ENCODE measurements around the gene TP53AIP1. TPM values are rescaled to one million over a fixed set of nuclear protein-coding genes. Genes with fewer than 3 reads are reported as not detected.

Gene TP53AIP1
- polyA plus RNA-seq, 2 of the 4 experiments (the other 2 are of a cell fraction) = 0.03 to 0.08 TPM

DNA sequence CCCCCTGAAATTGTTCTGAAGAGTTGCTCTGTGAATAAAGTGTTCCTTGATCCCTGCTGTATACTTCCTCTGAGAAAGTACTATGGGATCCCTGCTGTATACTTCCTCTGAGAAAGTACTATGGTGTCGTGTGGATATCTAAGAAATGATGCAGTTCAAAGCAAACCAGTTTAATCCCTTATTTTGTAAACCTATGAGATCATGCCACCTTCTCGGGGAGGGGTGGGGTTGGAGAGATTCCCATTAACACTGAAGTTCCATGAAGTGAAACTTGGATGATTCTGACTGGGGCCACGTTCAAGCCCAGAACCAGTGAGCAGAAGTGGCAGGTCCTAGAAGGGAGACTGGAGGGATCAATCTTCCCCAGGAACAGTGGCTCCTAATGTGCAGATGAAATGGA, 13.0 kb upstream of the TP53AIP1 start:
- Histone ChIP-seq H3K4me3 (no peak overlapping the region), H3K4me1 (no peaks in the 10 kb centered on the region), H3K4me2 (no peak overlapping the region), H3K27ac (no peak overlapping the region), H3K9me3 (no peaks in the 10 kb centered on the region)
- ATAC-seq (no peak), DNase-seq (ENCODE audit: low read depth in 1 of 2, low spot score in 1 of 2) (no peak), FAIRE-seq (no peak)
- no peak for TF ChIP-seq FOXS1 (CRISPR knock-in tag; IDR thresholded peaks at IDR 0.05)
- no peak for TF ChIP-seq SREBF2 (IDR thresholded peaks at IDR 0.05)
- no peak for TF ChIP-seq NPAS2 (CRISPR knock-in tag; IDR thresholded peaks at IDR 0.05; ENCODE audit: borderline replicate concordance)
- no peak for TF ChIP-seq KDM5A (IDR thresholded peaks at IDR 0.05)
- TF ChIP-seq RAD21 (conservative IDR thresholded peaks at IDR 0.05 in 1 of 2, IDR thresholded peaks at IDR 0.05 in 1 of 2) = no peak
- TF ChIP-seq EHF (CRISPR knock-in tag; IDR thresholded peaks at IDR 0.05) = no peak
- TF ChIP-seq E2F6 (IDR thresholded peaks at IDR 0.05; ENCODE audit: borderline replicate concordance, low read depth) = no peak
- no peak for TF ChIP-seq NR3C1 (IDR thresholded peaks at IDR 0.05)
- no peak for TF ChIP-seq BHLHE40 (IDR thresholded peaks at IDR 0.05; ENCODE audit: low read depth, low read length)
- ChIA-PET POLR2A (no interaction called here), CTCF (interaction anchor here (0.7 to 6.0 kb wide), 16 partner anchors 7 to 376 kb away, joined by 3 to 123 read pairs (median 6); partner anchors contain the start of genes KCNJ1 and TP53AIP1)
- 41% methylated on average over 3 of the region's 3 CpGs for WGBS (ENCODE audit: missing lambda C conversion rate)

DNA sequence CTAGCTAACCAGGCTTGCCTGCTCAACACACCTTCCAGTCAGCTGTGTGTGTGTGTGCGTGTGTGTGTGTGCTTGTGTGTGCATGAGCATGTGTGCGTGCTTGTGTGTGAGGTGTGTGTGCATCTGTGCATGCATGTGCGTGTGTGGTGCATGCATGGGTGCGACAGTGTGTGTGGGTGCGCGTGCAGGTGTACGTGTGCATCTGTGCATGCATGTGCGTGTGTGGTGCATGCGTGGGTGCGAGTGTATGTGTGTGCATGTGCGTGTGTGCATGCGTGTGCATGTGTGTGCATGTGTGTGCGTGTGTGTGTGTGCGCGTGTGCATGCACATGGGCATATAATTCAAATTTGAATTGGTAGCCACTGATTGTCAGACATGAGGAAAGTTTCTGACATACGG, 10.5 kb upstream of the TP53AIP1 start:
- H3K27ac ChIP-seq = no peak overlapping the region
- ATAC-seq (no peak), FAIRE-seq (no peak), DNase-seq (ENCODE audit: low read depth in 1 of 2, low spot score in 1 of 2) (no peak)
- CTCF ChIA-PET = interaction anchor here (1.3 kb wide), 1 partner anchor 67 kb away, joined by 3 read pairs; no protein-coding TSS in a partner anchor
- no peak overlapping the region for H3K4me3 ChIP-seq
- no peaks in the 10 kb centered on the region for H3K9me3 ChIP-seq
- POLR2A ChIA-PET = no interaction called here
- TF ChIP-seq PHF8 (IDR thresholded peaks at IDR 0.05; ENCODE audit: borderline replicate concordance, low read depth) (no peak), MYC (IDR thresholded peaks at IDR 0.05; ENCODE audit: borderline replicate concordance, low read length) (no peak), ZSCAN20 (CRISPR knock-in tag; IDR thresholded peaks at IDR 0.05) (no peak), FOXS1 (CRISPR knock-in tag; IDR thresholded peaks at IDR 0.05) (no peak), E2F6 (IDR thresholded peaks at IDR 0.05; ENCODE audit: borderline replicate concordance, low read depth) (no peak)
- no peak overlapping the region for H3K4me2 ChIP-seq
- 83% methylated on average over 11 of the region's 16 CpGs for WGBS (ENCODE audit: missing lambda C conversion rate)
- no peaks in the 10 kb centered on the region for H3K4me1 ChIP-seq

DNA sequence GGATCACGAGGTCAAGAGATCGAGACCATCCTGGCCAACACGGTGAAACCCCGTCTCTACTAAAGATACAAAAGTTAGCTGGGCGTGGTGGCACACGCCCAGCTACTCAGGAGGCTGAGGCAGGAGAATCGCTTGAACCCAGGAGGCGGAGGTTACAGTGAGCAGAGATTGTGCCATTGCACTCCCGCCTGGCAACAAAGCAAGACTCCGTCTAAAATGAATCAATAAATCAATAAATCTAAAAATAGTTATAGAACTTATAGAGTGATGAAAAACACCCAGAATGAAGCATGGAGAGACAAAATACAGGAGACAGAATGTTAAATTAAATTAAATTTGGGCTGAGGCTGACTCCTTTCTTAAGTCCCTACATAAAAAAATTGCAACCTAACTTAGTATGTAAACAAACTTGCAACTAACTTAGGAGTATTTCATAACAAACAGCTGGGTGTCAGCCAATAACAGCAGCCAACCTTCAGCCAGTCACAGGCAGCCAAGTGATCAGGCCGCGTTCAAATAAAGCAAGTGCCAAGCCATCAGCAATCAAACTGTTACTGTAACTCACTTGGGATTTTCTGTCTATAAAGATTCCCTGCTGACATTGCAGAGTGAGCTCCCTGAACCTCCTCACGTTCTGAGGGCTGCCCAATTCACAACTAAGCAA, 7.3 kb upstream of the TP53AIP1 start:
- POLR2A ChIA-PET = no interaction called here
- ATAC-seq (no peak), DNase-seq (ENCODE audit: low read depth in 1 of 2, low spot score in 1 of 2) (no peak), FAIRE-seq (no peak)
- H3K4me3 ChIP-seq = no peak overlapping the region
- CTCF ChIA-PET = interaction anchor here (1.5 to 3.1 kb wide), 2 partner anchors 65 to 792 kb away, joined by 3 to 26 read pairs; no protein-coding TSS in a partner anchor
- no peak overlapping the region for H3K27ac ChIP-seq
- H3K4me2 ChIP-seq = no peak overlapping the region
- TF ChIP-seq FOSL2 (IDR thresholded peaks at IDR 0.05) (no peak), FOSL2 (CRISPR knock-in tag; IDR thresholded peaks at IDR 0.05) (no peak), SMC3 (IDR thresholded peaks at IDR 0.05) (no peak), EHMT2 (IDR thresholded peaks at IDR 0.05; ENCODE audit: low read depth) (no peak), FOSB (CRISPR knock-in tag; IDR thresholded peaks at IDR 0.05) (no peak), POLR2A (IDR thresholded peaks at IDR 0.05; ENCODE audit: low read length) (no peak), CEBPB (IDR thresholded peaks at IDR 0.05) (no peak), MYC (IDR thresholded peaks at IDR 0.05; ENCODE audit: borderline replicate concordance, low read length) (no peak), NFE2L2 (conservative IDR thresholded peaks at IDR 0.05; ENCODE audit: low read length) (no peak)
- no peaks in the 10 kb centered on the region for H3K4me1 ChIP-seq
- H3K9me3 ChIP-seq = no peaks in the 10 kb centered on the region
- WGBS (ENCODE audit: missing lambda C conversion rate) = 69% methylated on average over 13 of the region's 13 CpGs

DNA sequence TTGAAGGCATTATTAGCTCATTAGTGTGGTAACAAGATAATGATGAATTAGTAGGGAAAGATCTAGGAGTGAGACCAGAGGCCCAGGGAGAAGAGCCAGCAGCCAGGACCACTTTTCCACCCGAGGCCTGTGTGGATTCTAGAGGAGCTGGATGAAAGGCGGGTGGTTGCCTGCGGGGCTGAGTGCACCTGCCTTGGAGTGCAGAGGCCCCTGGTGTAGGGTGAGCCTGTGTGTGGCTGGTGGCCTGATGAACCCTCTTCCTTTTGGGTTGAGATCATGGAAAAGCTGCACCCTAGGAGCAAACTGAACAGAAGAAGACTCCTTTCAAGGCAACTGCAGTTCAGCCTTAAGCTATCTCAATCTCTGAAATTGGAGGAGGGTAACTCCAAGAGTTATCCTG, 5.9 kb upstream of the TP53AIP1 start:
- Histone ChIP-seq H3K4me2 (no peak overlapping the region), H3K9me3 (no peaks in the 10 kb centered on the region), H3K4me3 (no peak overlapping the region), H3K27ac (no peak overlapping the region), H3K4me1 (no peaks in the 10 kb centered on the region)
- WGBS (ENCODE audit: missing lambda C conversion rate) = 26% methylated on average over 3 of the region's 3 CpGs
- POLR2A ChIA-PET = no interaction called here
- no peak for FAIRE-seq
- TF ChIP-seq HMGXB4 (CRISPR knock-in tag; IDR thresholded peaks at IDR 0.05; ENCODE audit: borderline replicate concordance) (no peak), RAD21 (conservative IDR thresholded peaks at IDR 0.05 in 1 of 2, IDR thresholded peaks at IDR 0.05 in 1 of 2) (peak in 1 of 2 experiments; percentile 32; a peak in 1 of 5 replicates), ZFP36 (IDR thresholded peaks at IDR 0.05; ENCODE audit: borderline replicate concordance, partially characterized antibody) (no peak), HOXA7 (CRISPR knock-in tag; IDR thresholded peaks at IDR 0.05) (no peak), CTCF (IDR thresholded peaks at IDR 0.05) (no peak), RCOR1 (IDR thresholded peaks at IDR 0.05; ENCODE audit: low read depth, low read length) (no peak)
- ATAC-seq = peak; percentile 50 to 54; a peak in 3 of 6 replicates
- CTCF ChIA-PET = interaction anchor here (0.7 to 3.1 kb wide), 4 partner anchors 8 to 64 kb away, joined by 4 to 26 read pairs (median 10); no protein-coding TSS in a partner anchor
- DNase-seq (ENCODE audit: low read depth in 1 of 2, low spot score in 1 of 2) = no peak

Measured in A549 (cell line).